Heart left ventricle (tissue), 13 donors: Measurements from ENCODE around the gene ZNF275.

Experiments used
- CTCF ChIP-seq, 12 donors: fragments of 200-600 bp; sonication (generic) in 4 of 12; IDR thresholded peaks; one replicate each; pipeline versions ENCODE4 v1.5.0 to v1.8.0; 2018 to 2022; ENCODE audit warnings: antibody characterized with exemption in 12 of 12, mild to moderate bottlenecking in 5 of 12
- POLR2A ChIP-seq, 2 donors: fragments of 450-650 bp; IDR thresholded peaks; one replicate each; pipeline ENCODE4 v1.6.1; 2017; ENCODE audit warnings: antibody characterized with exemption in 2 of 2, mild to moderate bottlenecking in 2 of 2, moderate library complexity in 2 of 2
- donor health status: ischemic (EF 13 %, LVEDD 7.1; RV severe dilation, severe dysfunction).
- donor health status: DM: no; HTN: yes; CAD: no.
- donor health status: DM: no; HTN: no; CAD: no.
- donor health status: ischemic (EF 25% LVEDD 6.9; RV normal size, moderate dysfunction).
- donor health status: ischemic (EF 25% LVEDD 5.7; RV mildly dilated, moderate dysfunction).
- donor health status: ischemic (EF 35%, LVEDD 5.7; RV mildly dilated, moderate dysfunction).
- donor health status: nonischemic (EF 11% LVEDD 7.7; RV severe dilation, severe dysfunction).
- donor health status: DM: yes; HTN: yes; CAD: no.
- donor health status: PGD.
- donor health status: ischemic (EF 29% LVEDD 5.4; RV normal size, mild dysfunction).
- donor health status: nonischemic (EF 23%, LVEDD 6.1; RV moderate dilation, normal function).

GRCh38 chrX:153327561-153327960 lies 6.4 kb upstream of the ZNF275 start:
- TF ChIP-seq CTCF (IDR thresholded peaks at IDR 0.05) = no peak
- no peak for TF ChIP-seq POLR2A (IDR thresholded peaks at IDR 0.05)
